H7 (cell line): ENCODE data around the gene TM4SF4. TPM values are rescaled to one million over a fixed set of nuclear protein-coding genes. Genes with fewer than 3 reads are reported as not detected.
"Not testable (repeated sequence)": the region's sequence is repeated elsewhere in the genome, so short reads cannot be mapped to it uniquely, and the experiment has no call there.

Source experiments
- DNase-seq: peaks from one replicate; pipeline ENCODE4 v3.0.0; 2012
- H3K27me3 ChIP-seq: 2 replicates; pipeline ENCODE4 v1.6.0; 2011; ENCODE audit warnings: mild to moderate bottlenecking, low read length; ENCODE audit not compliant: control insufficient read depth, insufficient read depth
- H3K36me3 ChIP-seq: replicated peaks from 2 replicates; pipeline ENCODE4 v1.5.1; 2011; ENCODE audit warnings: low read length; ENCODE audit not compliant: control insufficient read depth, insufficient read depth
- H3K4me3 ChIP-seq: 2 replicates; pipeline ENCODE4 v1.5.1; 2011; ENCODE audit warnings: low read depth, mild to moderate bottlenecking, control low read depth, low read length, moderate library complexity; ENCODE audit not compliant: insufficient read depth
- total RNA-seq: library from RNA; depleted of rRNA; stranded (reverse); fragments of >200 nt; shearing (Covaris generic); gene quantifications from 2 replicates; pipeline ENCODE4 v1.2.3, GENCODE V29; 2014

Gene TM4SF4
- total RNA-seq, 1 experiment from 2014 or later, result not detected

DNA sequence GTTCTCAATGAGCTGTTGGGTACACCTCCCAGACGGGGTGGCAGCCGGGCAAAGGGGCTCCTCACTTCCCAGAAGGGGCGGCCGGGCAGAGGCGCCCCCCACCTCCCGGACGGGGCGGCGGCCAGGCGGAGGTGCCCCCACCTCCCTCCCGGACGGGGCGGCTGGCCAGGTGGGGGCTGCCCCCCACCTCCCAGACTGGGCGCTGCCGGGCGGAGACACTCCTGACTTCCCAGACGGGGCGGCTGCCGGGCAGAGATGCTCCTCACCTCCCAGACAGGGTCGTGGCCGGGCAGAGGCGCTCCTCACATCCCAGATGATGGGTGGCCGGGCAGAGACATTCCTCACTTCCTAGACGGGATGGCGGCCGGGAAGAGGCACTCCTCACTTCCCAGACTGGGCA lies 29.6 kb upstream of the TM4SF4 start:
- not testable (repeated sequence) for DNase-seq, H3K36me3 ChIP-seq, H3K27me3 ChIP-seq, H3K4me3 ChIP-seq

- no peak for DNase-seq
- H3K36me3 ChIP-seq, result no peaks in the 10 kb centered on the region
- H3K4me3 ChIP-seq, result no peak overlapping the region
- no peaks in the 10 kb centered on the region for H3K27me3 ChIP-seq
These were observed 26.1 kb upstream of the TM4SF4 start for GRCh38 chr3:149448331-149448831.

DNA sequence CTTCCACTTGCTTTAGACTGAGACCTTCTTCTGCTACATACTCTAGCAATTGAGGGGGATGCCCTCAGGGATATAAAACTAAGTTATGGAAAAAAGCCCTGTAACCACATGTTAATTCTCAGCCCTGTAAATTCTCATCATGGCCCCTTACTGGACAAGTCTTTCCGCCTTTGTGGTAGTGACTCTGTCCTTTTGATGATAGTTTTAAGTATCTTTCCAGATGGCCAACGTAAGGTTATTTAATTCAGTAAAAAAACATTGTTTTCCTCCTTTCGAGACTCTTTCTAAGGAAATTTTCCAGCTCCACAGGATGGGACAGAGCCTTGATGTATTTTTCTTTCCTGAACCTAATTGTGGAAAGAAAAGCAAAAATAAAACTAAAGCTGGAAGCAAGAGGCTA lies 25.3 kb upstream of the TM4SF4 start:
- no peaks in the 10 kb centered on the region for H3K27me3 ChIP-seq
- no peaks in the 10 kb centered on the region for H3K36me3 ChIP-seq
- DNase-seq, result no peak
- H3K4me3 ChIP-seq, result no peak overlapping the region

DNA sequence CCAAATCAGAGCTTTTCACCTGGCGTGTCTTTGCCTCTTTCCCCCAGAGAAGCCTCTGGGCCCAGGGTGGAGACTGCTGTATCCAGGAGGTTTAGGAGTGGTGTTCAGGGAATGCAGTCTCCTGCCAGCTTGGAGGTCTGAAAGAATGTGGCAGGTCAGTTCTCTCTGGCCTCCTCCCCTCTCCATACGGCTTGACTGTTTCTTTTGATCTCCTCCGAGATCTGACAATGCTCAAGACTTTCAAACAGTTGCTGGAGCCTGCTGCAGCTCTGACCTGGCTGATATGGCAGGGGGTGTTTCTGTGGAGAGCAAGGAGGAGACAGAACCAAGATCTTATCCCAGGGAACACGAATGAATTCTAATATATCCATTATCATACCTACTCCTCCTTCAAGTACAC lies 24.7 kb upstream of the TM4SF4 start:
- no peak for DNase-seq
- Histone ChIP-seq H3K36me3 (no peaks in the 10 kb centered on the region), H3K27me3 (no peaks in the 10 kb centered on the region), H3K4me3 (no peak overlapping the region)

- DNase-seq, result no peak
- Histone ChIP-seq H3K36me3 (no peaks in the 10 kb centered on the region), H3K27me3 (no peaks in the 10 kb centered on the region), H3K4me3 (no peak overlapping the region)
These were observed 24.2 kb upstream of the TM4SF4 start for GRCh38 chr3:149450281-149450680.

DNA sequence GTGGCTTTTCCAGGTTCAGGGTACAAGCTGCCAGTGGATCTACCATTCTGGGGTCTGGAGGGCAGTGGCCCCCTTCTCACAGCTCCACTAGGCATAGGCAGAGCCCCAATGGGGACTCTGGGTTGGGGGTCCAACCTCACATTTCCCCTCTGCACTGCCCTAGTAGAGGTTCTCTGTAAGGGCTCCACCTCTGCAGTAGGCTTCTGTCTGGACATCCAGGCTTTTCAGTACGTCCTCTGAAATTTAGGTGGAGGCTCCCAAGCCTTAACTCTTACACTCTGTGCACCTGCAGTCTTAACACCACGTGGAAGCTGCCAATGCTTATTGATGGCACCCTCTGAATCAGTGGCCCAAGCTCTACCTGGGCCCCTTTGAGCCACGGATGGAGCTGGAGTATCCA lies 22.5 kb upstream of the TM4SF4 start:
- no peaks in the 10 kb centered on the region for H3K27me3 ChIP-seq
- DNase-seq, result no peak
- no peak overlapping the region for H3K4me3 ChIP-seq
- H3K36me3 ChIP-seq, result no peaks in the 10 kb centered on the region

DNA sequence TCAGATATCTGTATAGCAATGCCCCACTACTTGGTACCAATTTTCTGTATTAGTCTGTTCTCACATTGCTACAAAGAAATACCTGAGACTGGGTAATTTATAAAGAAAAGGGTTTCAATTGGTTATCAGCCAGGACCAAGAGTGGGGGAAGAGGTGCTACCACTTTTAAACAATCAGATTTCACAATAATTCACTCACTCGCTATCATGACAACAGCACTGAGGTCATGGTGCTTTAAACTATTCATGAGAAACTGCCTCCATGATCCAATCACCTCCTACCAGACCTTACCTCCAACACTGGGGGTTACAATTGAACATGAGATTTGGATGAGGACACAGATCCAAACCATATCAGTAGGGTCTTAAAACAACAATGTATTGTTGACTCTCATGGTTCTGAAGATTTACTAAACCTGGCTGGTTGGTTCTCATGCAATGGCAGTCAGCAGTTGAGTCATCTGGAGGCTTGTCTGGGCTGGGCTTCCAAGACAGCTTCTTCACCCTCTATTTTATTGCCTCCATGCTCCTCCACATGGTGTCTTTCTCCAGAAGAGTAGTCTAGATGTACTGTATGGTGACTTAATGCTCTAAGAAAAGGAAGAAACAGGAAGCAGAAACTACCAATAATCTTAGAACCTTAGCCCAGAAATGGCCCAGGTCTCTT lies 21.2 kb upstream of the TM4SF4 start:
- no peak overlapping the region for H3K4me3 ChIP-seq
- DNase-seq, result no peak
- H3K36me3 ChIP-seq, result no peaks in the 10 kb centered on the region
- no peaks in the 10 kb centered on the region for H3K27me3 ChIP-seq

GRCh38 chr3:149454746-149455145 lies 19.8 kb upstream of the TM4SF4 start:
- no peaks in the 10 kb centered on the region for H3K27me3 ChIP-seq
- H3K36me3 ChIP-seq, result no peaks in the 10 kb centered on the region
- no peak for DNase-seq
- no peak overlapping the region for H3K4me3 ChIP-seq

DNA sequence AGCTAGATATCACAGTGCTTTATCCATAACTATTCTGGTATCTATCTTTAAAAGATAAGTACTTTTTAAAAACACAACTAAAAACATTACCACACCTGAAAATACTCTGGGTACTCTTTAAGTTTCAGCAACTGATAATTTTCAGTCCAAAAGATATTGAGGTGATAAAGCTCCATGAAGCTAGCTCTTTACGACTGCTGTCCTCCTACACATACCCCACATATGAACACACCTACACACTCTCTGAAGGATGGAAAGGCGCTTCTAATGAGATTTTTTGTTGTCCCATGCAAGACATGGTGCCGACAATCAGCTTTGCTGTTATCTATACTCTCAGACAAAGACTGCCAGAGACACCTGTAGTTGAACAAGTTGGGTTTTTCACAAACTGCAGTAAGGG lies 19.1 kb upstream of the TM4SF4 start:
- no peak overlapping the region for H3K4me3 ChIP-seq
- H3K27me3 ChIP-seq, result no peaks in the 10 kb centered on the region
- no peaks in the 10 kb centered on the region for H3K36me3 ChIP-seq
- DNase-seq, result no peak

- DNase-seq, result no peak
- Histone ChIP-seq H3K27me3 (no peaks in the 10 kb centered on the region), H3K4me3 (no peak overlapping the region), H3K36me3 (no peaks in the 10 kb centered on the region)
These were observed 18.5 kb upstream of the TM4SF4 start for GRCh38 chr3:149455989-149456388.

DNA sequence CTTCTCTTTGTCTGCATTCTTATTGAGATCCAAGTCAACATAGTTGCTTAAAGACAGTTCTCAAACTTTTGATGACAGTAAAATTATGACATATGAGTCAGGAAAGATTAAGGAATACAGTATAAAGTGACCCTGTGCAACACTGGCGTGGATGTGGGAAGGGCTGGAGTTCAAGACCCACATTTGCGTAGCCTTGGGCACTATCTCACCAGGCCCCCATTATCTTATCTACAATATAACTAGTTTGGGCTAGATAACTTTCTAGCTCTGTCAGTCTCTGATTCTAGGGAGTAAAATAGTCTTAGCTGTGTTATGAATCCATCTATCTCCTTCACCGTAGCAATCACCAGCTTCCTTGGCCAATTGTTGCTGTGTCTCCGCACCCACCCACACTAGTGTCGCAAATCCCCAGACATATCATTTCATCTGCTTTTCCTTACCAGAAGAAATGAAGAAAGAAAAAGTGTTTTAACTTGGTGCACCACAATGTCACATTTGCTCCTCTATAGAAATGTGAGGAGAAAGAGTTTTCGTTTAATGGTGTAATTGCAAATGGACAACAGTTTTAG lies 14.9 kb upstream of the TM4SF4 start:
- Histone ChIP-seq H3K4me3 (no peak overlapping the region), H3K27me3 (no peaks in the 10 kb centered on the region), H3K36me3 (no peaks in the 10 kb centered on the region)
- no peak for DNase-seq

DNA sequence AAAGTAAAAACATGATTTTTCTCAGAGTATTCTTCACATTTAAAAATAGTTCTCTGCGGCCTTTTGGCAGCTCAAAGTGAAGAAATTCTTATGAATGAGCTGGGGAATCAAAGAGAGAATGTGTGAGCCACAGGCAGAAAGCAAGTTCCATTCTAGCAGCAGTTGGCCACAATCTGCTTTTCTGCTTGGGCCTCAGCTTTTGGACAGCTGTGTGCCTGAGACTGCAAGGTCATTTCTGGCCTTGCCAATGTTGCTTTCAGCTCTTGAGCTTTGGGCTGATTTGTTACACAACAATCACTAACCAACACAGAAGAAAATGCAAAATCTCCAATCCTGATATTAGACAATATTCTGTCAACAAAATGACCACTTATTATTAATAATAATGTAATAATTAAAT lies 14.4 kb upstream of the TM4SF4 start:
- no peak for DNase-seq

GRCh38 chr3:149462051-149462450 lies 12.4 kb upstream of the TM4SF4 start:
- H3K4me3 ChIP-seq, result no peak overlapping the region
- no peak for DNase-seq
- no peaks in the 10 kb centered on the region for H3K27me3 ChIP-seq
- H3K36me3 ChIP-seq, result no peaks in the 10 kb centered on the region

More for the DNA sequence above, 14.4 kb upstream of the TM4SF4 start:
- H3K27me3 ChIP-seq, result no peaks in the 10 kb centered on the region
- no peak overlapping the region for H3K4me3 ChIP-seq
- no peaks in the 10 kb centered on the region for H3K36me3 ChIP-seq

DNA sequence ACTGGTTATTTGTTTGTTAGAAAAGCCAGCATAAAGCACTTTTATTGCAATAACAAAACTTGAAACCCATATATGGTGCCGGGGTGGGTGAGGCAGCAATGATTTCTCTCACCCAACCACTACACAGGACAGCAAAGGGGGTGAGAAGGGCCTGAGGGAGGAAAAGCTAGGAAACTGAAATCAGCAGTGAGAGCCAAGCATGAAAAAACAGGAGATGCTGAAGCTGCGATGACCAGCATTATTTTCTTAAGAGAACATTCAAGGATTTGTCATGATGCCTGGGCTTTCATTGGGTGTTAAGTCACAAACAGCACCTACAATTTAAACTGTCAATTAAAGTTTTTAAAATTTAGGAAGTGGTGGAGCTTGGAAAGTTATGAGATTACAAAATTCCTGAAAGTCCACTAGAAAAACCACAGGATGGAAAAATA lies 11.9 kb upstream of the TM4SF4 start:
- no peaks in the 10 kb centered on the region for H3K27me3 ChIP-seq
- DNase-seq, result no peak

DNA sequence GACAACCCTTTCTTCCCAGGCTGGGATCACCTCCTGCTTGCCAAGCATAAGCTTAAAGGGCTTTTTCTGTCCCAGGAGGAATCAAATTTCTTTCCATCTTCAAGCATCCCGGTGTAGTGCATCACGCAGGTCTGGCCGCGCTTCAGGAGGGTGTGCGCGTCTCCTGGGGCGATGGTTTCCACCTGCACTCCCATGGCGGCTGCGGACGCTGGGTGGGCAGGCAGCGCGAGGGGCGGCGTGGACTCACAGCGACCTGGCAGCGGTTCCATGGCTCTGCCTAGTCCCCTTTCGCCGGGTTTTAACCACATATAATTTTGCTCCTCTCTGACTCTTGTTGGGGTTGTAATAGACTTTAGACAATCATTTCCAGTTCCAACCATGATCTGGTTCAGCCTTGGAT lies 10.6 kb upstream of the TM4SF4 start:
- Histone ChIP-seq H3K27me3 (no peaks in the 10 kb centered on the region), H3K4me3 (no peak overlapping the region), H3K36me3 (no peaks in the 10 kb centered on the region)
- DNase-seq, result no peak

More for the DNA sequence above, 11.9 kb upstream of the TM4SF4 start:
- Histone ChIP-seq H3K36me3 (no peaks in the 10 kb centered on the region), H3K4me3 (no peak overlapping the region)
